GM19239 (cell line): Measurements from ENCODE around the gene C10orf67.
"Not testable (repeated sequence)": the region's sequence is repeated elsewhere in the genome, so short reads cannot be mapped to it uniquely, and the experiment has no call there.

Source experiments
- DNase-seq: peaks from one replicate; pipeline ENCODE4 v3.0.0; 2011; ENCODE audit warnings: low spot score; ENCODE audit not compliant: insufficient read length
- FAIRE-seq: peaks from 2 replicates; lab custom pipeline; 2011; peaks lifted over from hg19 to GRCh38; lab: Jason Lieb, UNC

Gene C10orf67

GRCh38 chr10:23330948-23331347 is 13.6 kb downstream of the C10orf67 start:
- DNase-seq (no peak), FAIRE-seq (no peak)

- no peak for FAIRE-seq
- DNase-seq, result no peak
These were observed 17.9 kb downstream of the C10orf67 start for GRCh38 chr10:23326544-23327307.

- DNase-seq, result no peak
- FAIRE-seq, result no peak
These were observed 19.5 kb downstream of the C10orf67 start for GRCh38 chr10:23325132-23325531.

GRCh38 chr10:23324351-23324750 is 20.2 kb downstream of the C10orf67 start:
- no peak for FAIRE-seq
- no peak for DNase-seq

GRCh38 chr10:23322082-23322481 is 22.5 kb downstream of the C10orf67 start:
- DNase-seq (no peak), FAIRE-seq (no peak)

GRCh38 chr10:23319835-23320234 is 24.8 kb downstream of the C10orf67 start:
- no peak for DNase-seq
- no peak for FAIRE-seq

GRCh38 chr10:23318359-23318758 is 26.2 kb downstream of the C10orf67 start:
- FAIRE-seq (no peak), DNase-seq (no peak)

- FAIRE-seq, result no peak
- no peak for DNase-seq
These were observed 27.2 kb downstream of the C10orf67 start for GRCh38 chr10:23317416-23317815.

GRCh38 chr10:23316406-23316805 is 28.2 kb downstream of the C10orf67 start:
- no peak for FAIRE-seq

GRCh38 chr10:23315966-23316365 is 28.6 kb downstream of the C10orf67 start:
- DNase-seq, result no peak
- FAIRE-seq, result no peak

More at GRCh38 chr10:23316406-23316805, 28.2 kb downstream of the C10orf67 start:
- DNase-seq, result no peak

GRCh38 chr10:23314835-23315239 is 29.8 kb downstream of the C10orf67 start:
- DNase-seq (no peak), FAIRE-seq (peak; percentile 76)

GRCh38 chr10:23311034-23311433 is 33.6 kb downstream of the C10orf67 start:
- no peak for FAIRE-seq

GRCh38 chr10:23310404-23310803 is 34.2 kb downstream of the C10orf67 start:
- FAIRE-seq, result no peak
- no peak for DNase-seq

More at GRCh38 chr10:23311034-23311433, 33.6 kb downstream of the C10orf67 start:
- no peak for DNase-seq

GRCh38 chr10:23299961-23300360 is 44.6 kb downstream of the C10orf67 start:
- FAIRE-seq, DNase-seq: not testable (repeated sequence)

GRCh38 chr10:23294638-23295247 is 49.9 kb downstream of the C10orf67 start:
- DNase-seq (no peak), FAIRE-seq (no peak)

- no peak for FAIRE-seq
- no peak for DNase-seq
These were observed 50.5 kb downstream of the C10orf67 start for GRCh38 chr10:23293973-23294590.

- FAIRE-seq (peak; percentile 75), DNase-seq (peak; percentile 10)
These were observed 51.4 kb downstream of the C10orf67 start for GRCh38 chr10:23293145-23293724.

- DNase-seq (no peak), FAIRE-seq (no peak)
These were observed 52.9 kb downstream of the C10orf67 start for GRCh38 chr10:23291551-23292334.

GRCh38 chr10:23284674-23285335 is 59.8 kb downstream of the C10orf67 start:
- FAIRE-seq (no peak), DNase-seq (no peak)

GRCh38 chr10:23284155-23284554 is 60.4 kb downstream of the C10orf67 start:
- FAIRE-seq, result no peak

More at GRCh38 chr10:23284155-23284554, 60.4 kb downstream of the C10orf67 start:
- DNase-seq, result no peak
